Measurements from ENCODE around the gene ARHGAP25.

The ARHGAP25 gene

DNA sequence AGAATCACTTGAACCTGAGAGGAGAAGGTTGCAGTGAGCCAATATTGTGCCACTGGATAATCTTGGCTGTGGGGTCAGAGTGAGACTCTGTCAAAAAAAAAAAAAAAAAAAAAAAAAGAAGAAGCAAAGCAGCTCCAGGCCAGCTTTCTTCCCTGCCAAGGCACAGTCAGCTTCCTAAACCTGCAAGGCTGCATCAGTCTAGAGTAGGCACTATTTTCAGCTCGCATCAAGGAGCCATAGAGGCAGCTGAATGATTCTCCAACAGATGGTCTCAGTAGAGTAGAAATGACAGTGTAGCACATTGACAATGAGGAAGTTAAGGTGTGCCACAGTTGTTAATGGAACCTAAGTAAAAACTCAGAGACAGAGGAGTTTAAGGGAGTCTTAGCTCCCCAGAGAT, 101.0 kb downstream of the ARHGAP25 start:
- no peak for DNase-seq

DNA sequence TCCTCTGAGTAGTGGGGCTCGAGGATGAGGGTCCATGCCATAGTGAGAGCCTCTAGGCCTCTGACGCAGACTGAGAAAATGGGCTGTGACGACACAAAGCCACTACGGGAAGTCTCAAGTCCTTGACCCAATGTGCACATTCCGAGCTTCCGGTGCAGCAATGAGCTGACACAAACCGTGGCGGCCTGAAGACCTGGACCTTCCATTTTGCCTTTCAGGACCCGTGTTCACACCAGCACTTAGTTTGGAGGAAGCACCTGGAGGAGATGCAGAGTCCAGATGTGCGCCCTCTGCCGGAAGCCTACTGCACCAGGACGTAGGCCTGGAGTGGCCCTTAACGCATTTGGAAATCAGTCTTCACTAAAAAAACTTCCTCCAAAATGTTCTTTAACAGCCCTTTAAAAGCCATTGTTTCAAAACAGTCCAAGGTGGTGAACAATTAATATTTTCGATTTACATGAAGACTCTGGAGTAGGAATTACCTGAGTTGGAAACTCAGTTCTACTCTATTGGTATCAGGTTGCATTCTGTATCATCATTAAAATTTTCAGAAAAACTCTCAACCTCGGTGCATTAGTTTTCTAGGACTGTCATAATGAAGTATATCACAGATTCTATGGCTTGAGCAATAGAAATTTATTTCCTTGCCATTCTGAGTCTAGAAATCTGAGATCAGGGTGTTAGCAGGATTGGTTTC, 102.7 kb downstream of the ARHGAP25 start:
- DNase-seq = no peak

DNA sequence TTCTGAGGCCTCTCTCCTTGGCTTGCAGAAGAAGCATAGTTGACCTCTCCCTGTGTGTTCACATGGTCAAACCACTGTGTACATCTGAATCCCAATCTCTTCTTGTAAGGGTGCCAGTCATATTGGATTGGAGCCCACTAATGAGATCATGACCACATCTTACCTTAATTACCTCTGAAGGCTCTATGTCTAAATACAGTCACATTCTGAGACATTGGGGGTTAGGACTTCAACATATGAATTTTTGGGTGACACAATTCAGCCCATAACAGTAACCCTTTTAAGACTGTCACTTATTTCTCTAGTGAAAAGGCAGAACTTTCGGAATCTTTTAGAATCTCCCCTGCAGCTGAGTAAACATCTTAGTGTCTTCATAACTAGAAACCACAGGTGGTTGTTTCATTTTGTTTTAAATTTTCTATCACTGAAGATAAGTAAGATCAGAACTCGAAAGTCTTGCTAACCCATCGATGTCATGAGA, 103.3 kb downstream of the ARHGAP25 start:
- no peak for DNase-seq

DNA sequence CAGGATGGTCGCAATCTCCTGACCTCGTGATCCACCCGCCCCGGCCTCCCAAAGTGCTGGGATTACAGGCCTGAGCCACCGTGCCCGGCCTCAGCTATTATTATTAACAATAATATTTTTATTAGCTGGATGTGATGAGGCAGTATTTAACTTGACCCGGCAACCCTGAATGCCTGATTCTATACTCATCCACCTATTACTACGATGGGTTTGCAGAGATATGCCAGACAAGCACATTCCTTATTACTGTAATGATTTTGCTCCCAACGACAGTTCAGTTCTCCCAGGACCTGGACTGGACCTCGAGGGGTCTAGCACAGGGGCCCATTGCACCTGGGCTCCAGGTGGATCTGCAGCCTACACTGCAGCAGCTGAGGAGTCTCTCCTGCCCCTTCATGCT, 104.0 kb downstream of the ARHGAP25 start:
- no peak for DNase-seq

DNA sequence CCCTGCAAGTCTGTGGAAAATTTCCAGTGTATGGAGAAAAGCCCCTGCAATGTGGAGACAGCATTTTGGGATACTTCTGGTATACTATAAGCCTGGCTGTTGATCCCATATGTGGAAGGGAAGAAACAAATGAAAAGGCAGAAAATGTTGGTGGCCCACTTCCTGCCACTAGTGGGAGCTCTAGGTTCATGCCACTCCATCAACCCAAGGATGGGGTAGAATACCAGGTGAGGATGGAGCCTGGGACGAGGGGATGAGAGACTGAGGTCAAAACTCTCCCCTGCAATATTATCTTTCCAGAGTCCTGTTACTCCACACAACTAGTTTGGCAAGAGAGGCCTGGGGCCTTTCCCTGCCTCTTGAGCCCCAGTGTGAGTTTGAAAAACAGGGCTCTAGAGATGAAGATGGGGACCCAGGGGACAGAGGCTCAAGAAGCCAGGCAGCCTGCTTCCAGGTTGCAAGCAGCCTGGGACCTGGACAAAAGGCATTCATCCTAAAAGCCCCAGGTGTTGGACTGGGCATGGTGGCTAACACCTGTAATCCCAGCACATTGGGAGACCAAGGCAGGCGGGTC, 104.7 kb downstream of the ARHGAP25 start:
- no peak for DNase-seq

DNA sequence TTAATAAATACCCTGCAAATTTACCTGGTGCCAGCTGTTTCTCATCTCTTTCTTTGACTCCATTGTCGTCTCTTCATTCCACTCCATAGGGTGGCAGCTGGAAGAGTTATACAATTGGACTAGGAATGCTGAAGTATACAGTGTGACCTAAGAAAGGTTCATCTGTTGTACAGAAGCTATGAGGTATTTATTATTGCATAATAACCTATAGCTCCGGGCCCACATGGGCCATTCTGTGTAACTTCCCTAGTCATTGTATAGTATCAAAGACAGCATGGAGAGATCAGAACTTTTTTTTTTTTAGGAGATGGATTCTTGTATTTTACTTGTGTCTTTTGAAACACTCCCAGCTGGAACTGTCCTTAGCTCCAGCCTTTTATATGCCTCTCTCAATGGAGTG, 110.4 kb downstream of the ARHGAP25 start:
- no peak for DNase-seq

DNA sequence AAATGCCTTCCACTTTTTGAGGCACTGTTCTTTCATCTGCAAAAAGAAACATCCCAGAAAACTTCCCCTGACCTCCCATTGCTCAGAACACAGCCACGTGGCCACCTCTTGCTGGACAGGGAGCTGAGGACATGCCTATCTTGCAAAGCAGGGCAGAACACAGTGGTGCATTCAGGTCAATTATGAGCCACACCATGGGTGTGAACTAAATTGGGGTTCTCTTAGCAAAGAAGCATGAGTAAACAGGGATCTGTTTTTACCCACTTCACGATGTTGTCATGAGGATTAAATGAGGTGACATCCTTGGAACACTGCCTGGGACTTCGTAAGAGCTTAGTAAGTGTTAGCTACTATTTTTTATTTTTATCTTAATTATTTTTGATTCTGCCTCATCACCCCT, 111.5 kb downstream of the ARHGAP25 start:
- no peak for DNase-seq

DNA sequence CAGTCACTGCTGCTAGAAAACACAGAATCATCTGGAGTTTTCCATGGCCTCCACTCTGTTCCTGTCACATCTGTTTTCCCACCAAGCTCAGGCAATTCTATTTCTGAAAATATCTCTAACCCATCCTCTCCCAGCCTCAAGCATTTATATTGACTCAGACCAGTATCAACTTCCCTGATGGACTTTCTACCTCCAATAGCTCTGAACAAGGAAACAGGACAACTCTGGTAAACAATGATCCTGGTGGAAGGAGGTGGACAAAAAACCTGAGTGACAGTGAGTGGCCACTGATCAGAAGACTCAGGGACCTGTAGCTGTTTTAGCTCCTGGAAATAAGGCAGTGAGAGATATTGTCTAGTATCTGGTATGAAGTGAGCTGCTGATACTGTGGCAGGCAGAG, 113.1 kb downstream of the ARHGAP25 start:
- no peak for DNase-seq

DNA sequence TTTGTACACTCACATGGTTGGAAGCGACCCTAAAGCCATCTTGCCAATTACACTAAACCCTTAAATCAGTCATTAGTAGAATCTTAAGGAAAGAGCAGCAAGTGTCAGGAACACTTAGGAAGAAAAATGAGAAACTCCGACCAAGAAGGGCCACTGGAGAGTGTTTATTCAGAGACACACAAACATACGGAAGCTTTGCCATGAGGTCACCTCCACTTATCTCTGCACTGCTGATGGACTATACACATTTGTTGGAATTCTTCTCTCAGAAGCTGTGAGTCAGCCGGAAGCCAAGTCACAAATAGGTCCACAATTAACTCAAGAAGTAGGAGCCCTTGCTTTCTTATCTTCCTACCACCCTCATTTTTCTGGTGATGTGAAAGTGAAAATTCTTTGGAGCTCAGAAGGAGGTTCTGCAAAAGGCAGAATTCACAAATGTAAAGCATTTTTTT, 115.0 kb downstream of the ARHGAP25 start:
- DNase-seq = no peak

DNA sequence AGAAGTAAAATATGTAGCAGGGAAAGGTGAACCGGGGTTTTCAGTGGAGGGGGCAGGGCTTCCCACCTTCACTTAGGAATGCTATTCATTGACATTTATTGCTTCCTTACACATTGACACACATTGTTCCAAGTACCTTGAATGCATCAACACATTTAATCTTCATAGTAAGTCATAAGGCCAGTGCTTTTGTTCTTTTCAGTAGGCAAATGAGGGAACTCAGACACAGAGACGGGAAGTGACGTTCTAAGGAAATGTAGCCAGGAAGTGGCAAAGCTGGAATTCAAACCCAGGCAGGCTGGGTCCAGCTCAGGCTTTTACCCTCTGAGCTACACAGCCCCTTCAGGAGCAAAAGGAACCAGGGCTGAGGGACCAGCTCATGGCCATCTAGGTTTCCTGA, 115.9 kb downstream of the ARHGAP25 start:
- no peak for DNase-seq

DNA sequence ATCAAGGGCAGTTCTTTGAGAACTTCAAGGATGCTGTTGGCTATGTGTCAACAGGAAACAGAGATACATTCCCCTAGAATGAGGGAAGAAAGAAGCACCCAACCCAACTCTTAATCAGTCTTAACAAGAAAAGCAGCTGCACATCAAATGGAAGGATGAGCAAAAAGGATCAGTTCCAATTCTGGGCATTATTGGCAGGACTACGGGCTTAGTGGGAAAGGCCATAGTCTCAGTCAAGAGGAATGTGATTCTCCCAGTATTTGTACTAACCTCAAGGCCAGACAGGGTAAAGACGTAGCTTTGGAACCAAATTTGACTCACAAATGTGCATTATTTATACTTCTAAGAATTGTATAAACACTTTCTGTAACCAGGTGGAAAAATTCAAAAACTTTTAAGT, 118.4 kb downstream of the ARHGAP25 start:
- DNase-seq = no peak

DNA sequence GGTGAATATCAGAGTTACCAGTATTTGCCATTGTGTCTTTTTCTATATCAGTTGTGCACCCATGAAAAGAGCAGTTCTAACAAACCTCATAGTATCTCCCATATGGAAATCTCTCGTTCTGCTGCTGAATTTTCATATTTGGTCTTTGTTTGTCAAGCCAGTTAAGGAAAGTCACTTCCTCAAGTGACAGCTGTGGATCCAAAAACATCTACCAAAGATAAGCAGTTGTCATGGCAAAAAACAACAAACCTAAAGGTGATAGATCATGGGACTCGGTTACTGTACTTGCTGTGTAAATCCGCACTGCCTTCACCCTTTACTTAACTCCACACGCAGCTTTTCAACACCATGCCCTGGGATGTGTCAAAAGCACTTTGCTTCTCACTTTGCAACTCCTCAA, 119.3 kb downstream of the ARHGAP25 start:
- DNase-seq = no peak

DNA sequence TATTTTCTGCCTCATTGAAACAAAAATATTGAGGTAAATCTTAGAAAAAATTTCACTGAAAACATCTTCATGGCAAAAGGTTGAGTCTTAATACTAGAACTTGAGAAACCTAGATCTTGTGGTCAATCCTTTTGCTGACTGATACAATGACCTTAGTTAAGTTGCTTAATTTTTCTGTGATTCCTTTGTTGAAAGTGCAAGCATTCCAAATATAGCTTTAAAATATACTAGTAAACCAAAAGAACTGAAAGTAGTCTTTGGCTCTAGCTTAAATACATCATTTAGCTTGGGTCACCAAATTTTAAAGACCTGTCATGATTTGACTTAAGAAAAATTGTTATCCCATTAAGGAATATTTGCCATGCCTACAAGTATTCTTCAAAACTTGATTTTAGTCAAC, 119.9 kb downstream of the ARHGAP25 start:
- no peak for DNase-seq

DNA sequence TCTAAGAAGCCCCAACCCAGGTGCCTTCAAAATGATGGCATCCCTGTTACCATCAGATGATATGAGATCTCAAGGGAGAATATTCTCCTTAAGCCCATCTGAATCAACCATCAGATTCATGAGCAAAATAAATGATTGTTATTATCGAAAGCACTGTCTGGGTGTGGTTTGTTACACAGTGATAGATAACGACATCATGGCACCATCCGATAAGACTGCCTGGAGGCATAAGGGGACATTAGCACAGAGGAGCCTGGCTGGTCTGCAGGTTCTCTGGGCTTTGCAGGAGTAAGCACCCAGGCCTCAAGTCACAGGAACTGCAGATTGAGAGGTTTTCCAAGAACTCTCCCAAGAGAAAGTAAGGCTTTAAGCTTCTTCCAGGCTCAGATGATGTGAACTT, 120.9 kb downstream of the ARHGAP25 start:
- no peak for DNase-seq

DNA sequence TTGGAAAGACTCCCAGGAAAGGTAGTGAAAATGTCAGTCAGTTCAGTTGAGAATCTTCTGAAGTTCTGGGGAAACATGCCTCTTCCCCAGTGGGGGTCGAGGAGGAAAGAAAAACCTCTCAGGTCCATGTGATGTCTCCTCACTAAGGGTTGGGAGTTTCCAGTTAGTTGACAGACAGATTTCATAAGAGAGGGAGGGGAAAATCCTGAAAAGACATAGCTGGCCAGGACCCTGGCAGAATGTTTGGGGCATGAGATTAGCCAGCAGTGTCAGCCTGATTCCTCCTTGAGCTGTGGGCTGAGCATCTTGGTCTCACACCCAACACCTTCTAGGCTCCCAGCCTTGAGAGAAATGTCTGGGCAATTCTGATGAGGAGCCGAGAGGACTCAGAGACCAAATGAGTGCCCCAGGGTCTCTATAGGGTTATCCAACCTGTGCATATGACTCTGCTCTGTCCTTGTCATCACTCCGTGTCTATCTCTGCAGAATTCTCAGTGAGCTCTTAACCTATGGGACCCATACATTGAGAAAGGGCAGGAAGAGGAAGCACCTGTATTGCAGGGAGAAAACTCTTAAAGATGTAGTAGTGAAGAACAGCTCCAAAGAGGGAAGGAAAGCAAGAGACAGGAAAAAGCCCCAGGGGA, 122.7 kb downstream of the ARHGAP25 start:
- DNase-seq = no peak

DNA sequence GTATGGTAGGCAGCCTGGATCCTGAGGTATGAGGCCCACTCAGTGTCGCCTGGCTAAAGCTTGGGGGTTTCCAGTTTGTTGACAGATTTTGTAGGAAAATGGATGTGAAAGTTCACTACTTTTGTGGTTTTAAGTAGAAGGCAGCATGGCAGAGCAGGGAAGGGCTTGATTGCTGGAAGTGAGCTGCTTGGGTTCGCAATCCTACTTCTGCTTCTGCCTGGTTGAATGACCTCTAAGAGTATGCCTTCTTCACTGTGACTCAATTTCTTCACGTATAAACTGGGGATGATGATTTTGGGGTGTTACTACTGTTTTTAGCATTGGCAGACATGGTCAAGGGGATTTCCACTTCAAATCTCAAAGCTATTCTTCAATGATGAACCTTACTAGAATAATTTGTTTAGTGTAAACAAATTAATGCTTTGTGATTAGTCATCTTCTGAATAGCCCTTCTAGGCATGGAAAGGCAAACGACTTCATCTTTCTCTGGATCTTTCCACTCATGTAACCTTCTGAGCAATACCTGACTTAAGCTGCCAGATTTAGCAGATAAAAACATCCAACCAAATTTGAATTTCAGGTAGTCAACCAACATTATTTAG, 123.3 kb downstream of the ARHGAP25 start:
- no peak for DNase-seq

DNA sequence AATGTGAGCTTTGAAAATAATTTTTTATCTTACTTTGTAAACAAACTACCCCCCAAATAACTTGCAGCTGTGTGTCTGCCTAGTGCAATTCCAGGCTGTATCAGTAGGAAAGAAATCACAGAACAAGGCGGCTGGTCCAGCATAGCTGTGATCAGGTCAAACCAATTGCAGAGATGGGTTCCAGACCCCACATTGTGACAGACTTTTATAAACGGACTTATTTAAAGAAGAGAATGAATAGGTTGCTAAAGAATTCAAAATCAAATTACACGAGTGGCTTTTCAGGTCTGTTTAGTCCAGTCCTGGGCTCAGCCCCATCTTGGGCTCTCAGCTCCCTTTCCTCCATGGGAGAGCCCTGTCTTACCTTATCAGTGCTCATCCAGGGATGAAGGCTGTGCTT, 125.5 kb downstream of the ARHGAP25 start:
- no peak for DNase-seq

DNA sequence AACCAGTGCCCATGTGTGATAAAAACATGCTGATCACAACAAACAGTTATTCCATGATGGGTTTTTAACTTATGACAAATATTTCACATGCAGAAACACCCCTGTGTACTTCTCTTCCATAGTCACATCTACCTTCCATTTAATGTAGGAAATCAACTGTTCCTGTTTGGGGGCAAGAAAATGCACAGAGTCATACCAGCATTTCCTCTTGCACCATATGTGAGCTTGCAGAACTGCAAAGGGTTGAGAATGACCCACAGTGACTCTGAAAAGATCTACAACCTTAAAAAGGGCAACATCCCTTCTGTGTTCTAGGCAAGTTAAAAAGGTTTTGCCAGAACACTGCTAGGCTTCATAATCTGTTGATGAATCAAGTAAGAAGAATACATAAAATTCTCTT, 126.7 kb downstream of the ARHGAP25 start:
- DNase-seq = no peak

DNA sequence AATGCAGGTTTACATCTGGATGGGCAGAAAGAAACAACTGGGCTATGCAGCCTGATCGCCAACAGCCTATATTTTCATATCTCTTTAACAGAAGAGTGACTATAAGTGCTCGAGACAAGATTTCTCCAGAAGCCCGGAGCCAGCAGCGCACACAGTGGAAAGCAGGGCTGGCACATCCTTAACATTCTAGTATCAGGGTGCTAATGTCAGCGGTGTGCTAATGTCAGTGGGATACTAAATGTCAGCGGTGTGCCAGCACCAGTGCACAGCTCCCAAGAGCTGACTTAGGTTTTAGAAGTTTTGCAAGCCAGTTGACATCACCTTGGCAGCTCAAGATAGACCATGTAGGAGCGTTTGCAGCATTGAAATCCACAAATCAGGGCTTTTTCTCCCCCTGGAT, 128.3 kb downstream of the ARHGAP25 start:
- DNase-seq = no peak

DNA sequence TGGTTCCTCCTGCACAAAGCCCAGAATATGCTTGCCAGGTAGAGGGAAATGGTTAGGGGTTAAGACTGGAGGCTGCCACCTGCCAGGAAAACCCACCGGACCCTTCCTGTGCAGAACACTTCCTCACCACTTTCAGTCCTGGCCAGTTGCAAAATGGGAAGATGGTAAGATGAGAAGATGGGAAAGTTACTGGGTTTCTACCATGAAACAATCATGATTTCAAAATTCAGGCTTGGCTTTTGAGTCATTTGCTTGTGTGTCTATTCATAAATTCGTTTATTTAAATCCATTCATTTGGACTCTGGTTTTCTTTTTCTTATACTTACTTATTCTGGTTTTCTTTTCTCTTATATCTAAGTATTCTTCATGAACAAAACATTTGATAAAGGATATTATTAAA, 129.4 kb downstream of the ARHGAP25 start:
- no peak for DNase-seq

DNA sequence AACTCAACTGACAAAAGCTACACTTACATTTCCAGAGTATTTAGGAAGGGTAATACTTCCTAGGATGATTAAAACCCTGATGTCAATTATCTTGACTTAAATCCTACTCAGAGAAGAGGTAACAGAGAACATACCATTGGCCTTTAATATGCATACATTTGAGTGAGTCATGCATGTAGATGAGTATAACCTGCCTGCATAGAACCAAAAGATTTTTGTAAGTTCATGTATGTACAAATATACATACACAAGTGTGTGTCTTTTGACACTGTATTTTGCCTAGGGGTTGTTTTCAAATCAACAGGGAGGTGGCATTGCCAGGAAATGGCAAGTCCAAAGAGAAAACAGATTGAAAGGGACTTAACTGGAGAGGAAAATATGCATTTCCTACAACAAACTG, 130.5 kb downstream of the ARHGAP25 start:
- DNase-seq = no peak

DNA sequence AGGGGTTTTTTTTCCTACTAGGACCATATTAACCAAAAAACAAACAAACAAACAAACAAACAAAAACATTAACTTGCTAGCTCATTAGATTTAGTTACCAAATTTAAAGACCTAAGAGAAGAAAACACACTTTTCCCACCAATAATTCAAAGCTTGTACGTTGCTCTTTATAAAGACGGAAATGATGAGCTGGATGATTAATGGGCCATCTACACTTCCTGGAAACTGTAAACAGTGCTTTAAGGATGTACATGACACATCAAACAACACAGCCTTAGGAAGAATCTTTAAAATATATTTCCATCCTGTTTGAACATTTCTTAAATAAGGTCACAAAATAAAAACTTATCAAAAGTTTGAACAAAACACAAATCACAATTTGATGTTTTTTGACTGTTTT, 135.6 kb downstream of the ARHGAP25 start:
- DNase-seq = no peak

DNA sequence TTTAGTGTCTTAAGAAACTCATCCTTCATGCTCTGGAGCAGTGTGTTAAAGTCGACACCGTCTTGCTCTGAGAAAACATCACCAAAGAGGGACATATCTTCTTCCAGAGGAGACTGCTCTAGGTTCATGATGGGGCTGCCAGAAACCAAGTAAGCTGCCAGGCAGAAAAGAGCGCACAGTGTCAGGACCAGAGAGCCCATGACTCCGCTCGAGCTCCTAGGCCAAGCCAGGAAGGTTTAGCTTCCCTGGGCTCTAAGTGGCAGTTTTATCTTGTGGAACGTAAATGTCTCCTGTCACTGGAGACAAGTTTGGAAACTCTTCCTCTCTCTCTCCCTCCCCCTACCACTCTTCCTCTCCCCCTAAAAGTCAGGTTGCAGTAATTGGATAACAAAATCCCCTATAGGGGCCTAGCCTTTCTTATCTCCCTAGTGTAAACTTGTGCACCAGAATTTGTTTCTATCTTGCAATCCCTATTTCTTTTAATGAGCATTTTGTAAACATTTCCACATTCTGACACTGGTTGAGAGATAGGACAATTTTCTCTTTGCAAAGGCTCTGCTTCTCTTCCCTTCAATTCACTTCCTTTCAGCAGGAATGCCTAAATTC, 136.7 kb downstream of the ARHGAP25 start, which contains the start of gene BMP10:
BMP10 (minus strand) TSS at position 239 of the 606 bp plus-strand sequence; CDS start at position 200, 39 bp downstream.
- DNase-seq = no peak

Data from SHP77 treated with DMSO at 0.1 percent for 48 hours (cell line).